HG03097 (cell line): ENCODE measurements around the gene CEP192.
"Not testable (repeated sequence)": the region's sequence is repeated elsewhere in the genome, so short reads cannot be mapped to it uniquely, and the experiment has no call there.

Experiments used
- ATAC-seq: cut with Tn5 transposase; IDR thresholded peaks from one replicate; pipeline ENCODE4 v1.9.1; 2021; ENCODE audit not compliant: unreplicated experiment, low FRiP score

The CEP192 gene

DNA sequence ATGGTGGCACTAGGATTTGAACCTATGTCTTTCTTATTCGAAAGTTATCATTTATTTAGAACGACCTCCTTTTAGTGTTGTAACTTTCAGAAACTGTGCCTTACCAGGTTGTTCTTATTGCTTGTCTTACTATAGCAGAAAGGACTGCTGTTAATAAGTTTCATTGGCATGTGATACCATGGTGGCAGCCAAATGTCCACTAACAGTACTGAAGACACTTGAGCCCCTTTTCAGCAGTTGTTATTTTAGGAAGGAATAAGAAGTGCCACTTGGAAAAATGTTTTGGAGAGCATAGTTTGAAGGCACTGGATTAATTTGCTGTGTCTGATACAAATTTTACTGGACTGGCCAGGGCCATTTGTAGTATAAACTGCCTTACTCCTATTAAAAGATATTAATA is 37.7 kb downstream of the CEP192 start:
- no peak for ATAC-seq

DNA sequence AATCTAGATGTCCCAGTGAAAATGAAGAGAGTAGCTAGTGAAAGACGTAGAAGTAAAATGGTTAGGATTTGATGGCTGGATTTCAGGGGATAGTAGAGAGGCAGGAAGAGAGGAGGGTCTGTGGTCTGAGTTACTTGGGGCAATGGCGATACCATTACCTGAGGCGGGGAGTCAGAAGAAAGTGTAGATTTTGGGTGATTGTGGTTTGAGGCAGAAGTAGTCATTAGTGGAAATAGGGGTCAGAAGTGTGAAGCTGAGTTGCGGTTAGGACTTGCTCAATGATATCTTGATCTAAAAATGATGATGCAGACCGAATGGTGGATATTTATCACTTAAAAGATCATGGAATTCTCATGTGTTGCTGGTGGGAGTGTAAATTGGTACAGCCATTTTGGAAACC is 41.0 kb downstream of the CEP192 start:
- no peak for ATAC-seq

DNA sequence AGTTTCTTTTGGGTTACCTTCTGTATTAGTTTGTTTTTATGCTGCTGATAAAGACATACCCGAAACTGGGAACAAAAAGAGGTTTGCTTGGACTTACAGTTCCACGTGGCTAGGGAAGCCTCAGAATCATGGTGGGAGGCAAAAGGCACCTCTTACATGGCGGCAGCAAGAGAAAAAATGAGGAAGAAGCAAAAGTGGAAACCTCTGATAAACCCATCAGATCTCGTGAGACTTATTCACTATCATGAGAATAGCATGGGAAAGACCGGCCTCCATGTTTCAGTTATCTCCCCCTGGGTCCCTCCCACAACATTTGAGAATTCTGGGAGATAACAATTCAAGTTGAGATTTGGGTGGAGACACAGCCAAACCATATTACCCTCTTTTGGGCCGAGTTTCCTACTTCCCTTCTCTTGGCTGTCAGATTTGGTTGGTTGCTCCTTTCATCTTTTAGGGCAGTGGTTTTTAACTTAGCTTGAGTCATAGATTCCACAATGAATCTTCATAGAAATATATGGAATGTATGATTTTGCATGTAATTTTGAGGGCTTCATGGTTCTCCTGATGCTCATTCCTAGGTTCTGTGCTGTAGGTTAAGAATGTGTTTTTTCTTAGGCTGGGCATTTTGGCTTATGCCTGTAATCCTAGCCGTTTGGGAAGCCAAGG is 44.2 kb downstream of the CEP192 start:
- ATAC-seq: no peak

DNA sequence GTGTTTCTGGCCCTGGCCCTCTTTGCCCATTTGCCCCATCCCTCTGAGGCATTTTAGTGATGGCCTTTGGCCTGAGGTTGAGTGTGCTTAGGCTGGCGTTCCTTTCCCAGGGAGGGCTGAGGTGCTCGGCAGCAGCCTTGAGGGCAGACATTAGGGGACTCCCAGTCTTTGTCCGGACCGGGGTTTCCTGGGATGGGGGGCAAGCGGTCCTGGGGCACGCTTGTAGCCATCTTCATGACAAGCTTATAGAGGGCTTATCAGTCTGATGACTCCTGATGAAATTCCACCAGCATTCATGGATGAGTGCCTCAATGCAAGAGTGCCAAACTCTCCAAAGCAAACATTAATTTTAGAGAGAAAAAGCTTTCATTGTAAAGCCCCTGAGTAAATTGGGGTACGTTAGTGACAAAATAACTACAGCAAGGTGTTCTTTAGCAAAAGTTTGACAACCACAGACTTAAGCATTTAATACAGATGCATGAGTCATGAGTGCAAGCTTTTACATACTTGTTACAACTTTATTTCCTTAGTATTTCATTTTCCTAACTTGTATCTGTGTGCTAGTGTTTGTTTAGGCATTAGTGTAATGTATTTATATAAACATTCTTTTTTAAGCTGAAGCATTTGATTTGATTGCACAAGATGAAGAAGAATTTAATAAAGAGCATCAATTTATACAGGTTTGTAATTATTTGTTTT is 45.6 kb downstream of the CEP192 start:
- ATAC-seq: no peak

DNA sequence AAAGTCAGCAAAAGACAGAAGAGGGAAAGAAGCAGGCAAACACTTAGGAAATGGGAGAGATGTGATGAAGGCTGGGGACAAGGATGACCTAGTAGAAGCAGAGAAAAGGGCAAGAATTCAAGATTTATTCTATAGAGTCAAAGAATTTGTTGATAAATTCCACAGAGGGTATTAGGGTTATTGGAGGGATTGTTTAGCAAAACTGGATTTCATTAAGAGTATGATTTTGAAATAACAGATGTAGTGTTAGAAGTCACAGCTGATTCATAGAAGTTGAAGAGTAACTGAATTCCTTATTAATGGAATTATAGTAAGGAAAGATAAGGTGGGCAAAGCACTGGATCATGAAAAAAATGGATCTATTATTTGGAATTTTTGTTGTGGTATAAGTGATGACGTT is 48.6 kb downstream of the CEP192 start:
- no peak for ATAC-seq

DNA sequence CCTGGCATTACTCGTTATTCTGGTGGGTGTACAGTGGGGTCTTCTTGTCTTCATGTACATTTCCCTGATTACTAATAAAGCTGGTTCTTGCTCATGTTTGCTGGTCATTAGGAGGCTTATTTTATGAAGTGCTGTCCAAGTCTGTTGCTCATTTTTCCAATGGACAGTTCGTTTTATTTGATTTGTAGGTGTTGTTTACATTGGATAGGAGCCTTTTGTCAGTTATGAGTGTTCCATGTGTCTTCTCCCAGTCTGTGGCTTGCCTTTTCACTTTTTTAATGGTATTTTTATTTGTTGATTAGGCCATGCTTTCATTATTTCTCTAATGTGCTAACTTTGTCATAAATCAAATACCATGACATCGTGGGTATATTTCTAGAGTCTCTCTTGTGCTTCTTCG is 51.9 kb downstream of the CEP192 start:
- no peak for ATAC-seq

DNA sequence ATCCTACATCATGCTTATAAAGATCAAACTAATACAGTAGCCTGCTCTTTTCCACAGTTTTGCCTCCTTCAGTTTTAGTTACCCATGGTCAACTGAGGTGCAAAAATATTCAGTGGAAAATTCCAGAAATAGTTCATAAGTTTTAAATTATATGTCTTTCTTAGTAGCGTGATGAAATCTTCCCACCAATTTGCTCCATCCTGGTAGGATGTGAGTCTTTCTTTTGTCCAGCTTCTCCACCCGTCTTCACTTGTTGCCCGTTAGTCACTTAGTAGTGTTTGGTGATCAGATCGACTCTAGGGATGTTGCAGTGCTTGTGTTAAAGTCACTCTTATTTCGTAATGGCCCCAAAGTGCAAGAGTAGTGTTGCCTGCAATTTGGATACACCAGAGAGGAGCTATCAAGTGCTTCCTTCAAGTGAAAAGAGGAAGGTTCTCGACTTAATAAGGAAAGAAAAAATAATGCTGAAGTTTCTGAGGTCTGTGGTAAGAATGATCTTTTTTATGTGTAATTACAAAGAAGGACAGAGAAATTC is 57.0 kb downstream of the CEP192 start:
- no peak for ATAC-seq

DNA sequence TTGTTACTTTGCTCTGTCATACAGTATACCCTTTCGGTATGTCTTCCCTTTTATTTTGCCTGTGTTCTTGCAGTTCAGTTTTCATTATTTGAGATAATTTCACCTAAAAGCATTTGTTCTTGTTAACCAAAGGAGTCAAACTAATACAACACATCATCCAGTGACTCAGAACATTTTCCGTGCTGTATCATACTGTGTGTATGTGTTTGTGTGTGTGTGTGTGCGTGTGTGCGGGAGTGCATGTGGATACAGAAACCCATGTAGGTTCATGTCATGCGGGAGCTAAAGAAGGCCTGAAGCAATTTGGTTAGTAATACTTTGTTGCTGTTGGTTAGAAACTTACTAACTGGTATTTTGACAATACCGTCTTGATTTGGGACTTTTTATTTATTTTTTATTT is 60.0 kb downstream of the CEP192 start:
- no peak for ATAC-seq

DNA sequence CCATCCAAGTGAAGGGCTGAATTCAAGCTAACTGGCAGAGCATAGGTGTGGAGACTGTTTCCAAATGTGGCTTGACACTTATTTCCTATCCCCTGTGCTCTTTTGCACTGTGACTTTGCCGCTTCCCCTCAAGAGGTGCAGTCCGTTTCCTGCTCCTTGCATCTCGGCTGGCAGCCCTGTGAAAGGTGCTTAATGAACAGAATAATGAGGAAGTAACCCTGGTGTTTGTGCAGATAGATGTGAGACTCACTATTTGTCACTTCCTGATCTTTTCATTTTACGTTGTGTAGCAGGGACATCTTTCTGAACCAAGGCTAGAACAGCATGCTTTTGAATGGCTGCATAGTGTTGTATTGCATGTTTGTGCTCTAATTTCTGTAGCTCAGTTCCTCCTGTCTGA is 60.8 kb downstream of the CEP192 start:
- no peak for ATAC-seq

DNA sequence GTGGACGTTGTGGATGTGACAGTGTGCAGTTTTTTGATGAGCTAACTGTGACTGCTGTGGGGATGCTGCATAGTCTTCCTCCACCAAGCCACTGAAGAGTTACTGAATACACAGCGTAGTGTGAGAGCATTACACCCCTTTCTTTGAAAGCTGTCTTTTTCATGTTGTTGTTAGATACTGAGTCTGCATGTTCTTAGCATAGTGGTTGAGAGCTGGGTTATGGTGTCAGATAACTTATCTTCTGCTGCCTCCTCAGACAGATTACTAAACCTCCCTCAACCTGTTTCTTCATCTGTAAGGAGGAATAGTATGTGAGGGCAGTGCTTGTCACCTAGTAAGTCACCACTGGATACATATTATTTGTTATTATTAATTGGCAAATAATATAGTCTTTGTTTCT is 63.2 kb downstream of the CEP192 start:
- ATAC-seq: no peak

DNA sequence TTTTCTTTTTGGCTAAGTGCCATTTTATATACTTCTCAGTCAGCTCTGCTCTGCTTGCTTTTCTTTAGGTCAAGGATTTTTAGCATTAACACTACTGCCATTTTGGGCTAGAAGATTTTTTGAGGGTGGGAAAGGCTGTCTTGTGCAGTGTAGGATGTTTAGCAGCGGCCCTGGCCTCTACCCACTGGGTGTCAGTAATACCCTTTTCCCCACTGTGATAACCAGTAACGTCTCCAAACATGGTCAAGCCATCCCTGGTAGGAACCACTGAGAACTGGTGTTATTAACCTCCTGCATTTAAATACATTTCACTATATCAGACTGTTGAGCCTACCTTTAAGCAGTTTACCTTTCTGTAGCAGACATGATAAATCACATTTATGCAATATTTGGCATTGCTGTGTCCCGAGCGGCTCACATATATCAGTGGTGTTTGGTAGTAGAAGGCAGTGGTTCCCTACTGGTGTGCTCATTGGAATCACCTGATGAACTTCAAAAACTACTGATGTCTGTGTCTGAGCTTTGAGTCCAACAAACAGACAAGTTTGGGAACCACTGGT is 70.5 kb downstream of the CEP192 start:
- ATAC-seq: no peak

DNA sequence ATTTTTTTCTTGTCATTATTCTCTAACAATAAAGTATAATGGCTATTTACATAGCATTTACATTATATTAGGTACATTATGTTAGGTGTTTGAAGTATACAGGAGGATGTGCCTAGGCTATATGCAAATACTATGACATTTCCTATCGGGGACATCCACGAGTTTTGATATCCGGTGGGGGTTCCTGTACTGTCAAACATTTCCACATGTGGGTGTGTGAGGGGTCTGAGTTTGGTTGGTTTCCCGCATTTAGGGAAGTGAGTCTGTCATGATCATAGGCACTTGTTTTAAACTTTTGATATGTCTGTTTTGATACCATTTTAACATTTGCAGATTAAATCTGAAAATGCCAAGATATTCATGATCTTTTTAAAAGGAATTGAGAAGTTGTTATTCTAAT is 76.0 kb downstream of the CEP192 start:
- no peak for ATAC-seq

DNA sequence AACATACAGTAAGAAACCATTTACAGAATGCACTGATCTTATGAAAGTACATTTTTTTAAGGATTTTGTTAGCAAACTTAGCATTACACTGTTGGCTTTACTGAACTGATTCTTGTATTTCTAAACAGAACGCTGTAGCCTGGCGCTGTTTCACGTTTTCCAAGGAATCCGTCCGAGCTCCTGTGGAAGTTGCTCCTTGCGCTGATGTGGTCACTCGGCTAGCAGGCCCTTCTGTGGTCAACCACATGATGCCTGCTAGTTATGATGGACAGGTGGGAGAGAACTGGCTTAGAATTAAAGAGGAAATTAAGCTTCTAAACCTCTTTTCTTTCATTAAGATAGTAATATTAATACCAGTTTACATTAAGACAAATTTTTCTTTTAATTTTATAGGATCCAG is 76.8 kb downstream of the CEP192 start:
- ATAC-seq: no peak

DNA sequence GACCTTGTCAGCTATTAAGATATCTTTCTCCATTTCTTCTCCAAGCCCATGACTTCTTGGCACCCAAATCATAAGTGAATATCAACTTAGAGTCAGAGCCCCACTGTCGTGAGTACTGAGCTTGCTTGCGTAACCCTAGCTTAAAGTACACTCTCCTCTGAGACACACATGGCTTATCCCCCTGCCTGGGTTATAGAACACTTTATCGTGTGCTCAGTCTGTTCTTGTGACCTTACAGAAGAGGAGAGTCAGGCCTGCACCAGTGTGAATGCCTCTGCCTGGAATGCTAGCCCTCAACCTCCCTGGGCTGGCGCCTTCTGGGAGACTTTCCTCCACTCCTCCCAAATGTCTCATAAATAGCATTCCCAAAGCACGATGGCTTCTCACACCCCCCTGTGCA is 79.3 kb downstream of the CEP192 start:
- ATAC-seq: no peak

DNA sequence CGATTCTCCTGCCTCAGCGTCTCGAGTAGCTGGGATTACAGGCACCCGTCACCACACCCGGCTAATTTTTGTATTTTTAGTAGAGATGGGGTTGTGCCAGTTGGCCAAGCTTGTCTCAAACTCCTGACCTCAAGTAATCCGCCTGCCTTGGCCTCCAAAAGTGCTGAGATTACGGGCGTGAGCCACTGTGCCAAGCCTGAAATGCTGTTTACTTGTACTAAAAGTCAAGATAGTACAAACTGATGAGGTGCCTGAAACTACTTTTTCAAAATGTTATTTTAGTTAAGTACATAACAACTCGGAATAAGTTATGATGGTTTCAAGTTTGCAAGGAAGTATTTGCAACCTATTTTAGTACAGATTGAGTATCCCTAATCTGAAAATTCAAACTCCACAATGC is 85.7 kb downstream of the CEP192 start:
- no peak for ATAC-seq

DNA sequence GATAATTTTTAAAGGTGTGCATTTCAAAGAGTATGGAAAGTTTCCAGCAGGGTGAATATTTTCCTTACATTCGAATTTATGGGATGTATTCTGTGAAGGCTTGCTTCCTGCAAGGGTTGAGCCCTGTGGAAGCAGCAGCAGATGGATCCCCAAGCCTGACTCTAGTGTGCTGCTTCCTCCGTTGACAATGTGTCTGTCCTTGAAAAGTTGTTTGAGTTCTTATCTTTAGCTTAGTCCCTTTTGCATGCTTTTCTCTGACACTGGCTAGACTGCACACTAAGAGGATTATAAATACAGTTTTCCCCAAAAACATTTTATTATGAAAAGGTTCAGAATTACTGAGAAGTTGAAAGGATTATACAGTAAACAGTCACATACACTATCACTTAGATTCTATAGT is 86.3 kb downstream of the CEP192 start:
- no peak for ATAC-seq

DNA sequence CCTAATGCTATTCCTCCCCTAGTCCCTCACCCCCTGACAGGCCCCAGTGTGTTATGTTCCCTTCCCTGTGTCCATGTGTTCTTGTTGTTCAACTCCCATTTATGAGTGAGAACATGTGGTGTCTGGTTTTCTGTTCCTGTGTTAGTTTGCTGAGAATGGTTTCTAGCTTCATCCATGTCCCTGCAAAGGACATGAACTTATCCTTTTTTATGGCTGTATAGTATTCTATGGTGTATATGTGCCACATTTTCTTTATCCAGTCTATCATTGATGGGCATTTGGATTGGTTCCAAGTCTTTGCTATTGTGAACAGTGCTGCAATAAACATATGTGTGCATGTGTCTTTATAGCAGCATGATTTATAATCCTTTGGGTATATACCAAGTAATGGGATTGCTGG is 86.9 kb downstream of the CEP192 start:
- not testable (repeated sequence) for ATAC-seq

DNA sequence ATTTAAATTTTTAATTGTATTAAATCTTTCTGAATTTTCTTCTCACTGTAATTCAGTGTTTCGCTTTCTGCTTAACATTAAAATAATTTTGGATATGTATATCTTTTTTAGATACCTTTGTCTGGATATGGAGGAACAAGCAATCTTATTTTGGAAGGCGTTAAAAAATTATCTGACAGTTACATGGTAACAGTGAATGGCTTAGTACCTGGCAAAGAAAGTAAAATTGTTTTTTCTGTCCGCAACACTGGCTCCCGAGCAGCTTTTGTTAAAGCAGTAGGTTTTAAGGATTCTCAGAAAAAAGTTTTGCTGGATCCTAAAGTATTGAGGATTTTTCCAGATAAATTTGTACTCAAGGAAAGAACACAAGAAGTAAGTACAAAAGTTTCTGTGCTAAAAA is 95.7 kb downstream of the CEP192 start:
- no peak for ATAC-seq

DNA sequence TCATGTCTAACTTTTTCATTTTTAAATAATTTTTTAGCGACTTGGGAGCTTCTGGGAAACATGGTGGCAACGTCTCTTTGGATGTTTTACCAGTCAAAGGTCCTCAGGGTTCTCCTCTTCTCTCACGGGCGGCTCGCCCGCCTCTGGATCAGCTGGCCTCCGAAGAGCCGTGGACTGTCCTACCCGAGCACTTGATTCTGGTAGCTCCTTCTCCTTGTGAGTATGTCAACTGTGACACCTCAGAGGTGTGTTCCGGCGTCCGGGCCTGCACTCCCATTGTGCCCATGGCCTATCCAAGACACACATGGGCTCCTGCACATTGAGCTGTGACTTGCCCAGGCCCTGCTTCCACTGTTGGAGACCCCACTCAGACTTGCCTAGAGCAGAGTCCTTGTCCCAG is 104.3 kb downstream of the CEP192 start:
- no peak for ATAC-seq

DNA sequence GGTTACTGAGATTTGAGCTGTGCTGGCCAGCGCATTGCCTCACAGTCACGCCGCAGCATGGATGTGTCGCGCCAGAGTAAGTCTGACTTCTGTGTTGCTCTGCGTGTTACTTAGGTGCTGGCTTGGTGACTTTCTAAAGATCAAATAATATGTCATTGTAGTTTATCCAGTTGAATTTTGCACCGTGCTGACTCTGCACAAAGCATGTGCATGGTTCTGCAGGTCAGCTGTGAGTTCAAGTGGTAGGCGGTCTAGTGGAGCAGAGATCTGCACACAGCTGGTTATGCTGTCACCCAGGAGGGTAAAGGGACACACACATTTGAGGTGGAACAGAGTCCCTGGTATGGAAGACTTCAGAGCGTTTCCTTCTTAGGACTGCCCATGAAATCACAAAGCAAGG is 105.1 kb downstream of the CEP192 start:
- no peak for ATAC-seq

DNA sequence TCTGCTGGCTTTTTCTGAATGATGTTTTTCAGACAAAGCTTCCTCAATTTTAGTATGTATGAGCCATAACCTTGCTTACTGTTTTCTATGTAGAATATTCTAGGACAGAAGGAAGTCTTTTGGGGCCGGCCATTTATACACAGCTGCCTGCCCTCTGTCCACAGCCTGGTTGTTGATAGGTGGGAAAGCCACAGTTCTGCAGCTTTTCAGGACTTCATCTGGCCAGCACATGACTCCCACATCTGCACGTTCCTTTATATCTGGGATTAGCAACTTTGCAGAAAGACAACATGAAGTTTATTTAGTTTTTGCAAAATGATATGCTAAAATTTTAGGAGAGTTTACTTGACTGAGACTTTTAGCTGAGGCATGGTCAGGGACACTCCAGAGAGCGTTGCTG is 105.6 kb downstream of the CEP192 start:
- ATAC-seq: no peak

DNA sequence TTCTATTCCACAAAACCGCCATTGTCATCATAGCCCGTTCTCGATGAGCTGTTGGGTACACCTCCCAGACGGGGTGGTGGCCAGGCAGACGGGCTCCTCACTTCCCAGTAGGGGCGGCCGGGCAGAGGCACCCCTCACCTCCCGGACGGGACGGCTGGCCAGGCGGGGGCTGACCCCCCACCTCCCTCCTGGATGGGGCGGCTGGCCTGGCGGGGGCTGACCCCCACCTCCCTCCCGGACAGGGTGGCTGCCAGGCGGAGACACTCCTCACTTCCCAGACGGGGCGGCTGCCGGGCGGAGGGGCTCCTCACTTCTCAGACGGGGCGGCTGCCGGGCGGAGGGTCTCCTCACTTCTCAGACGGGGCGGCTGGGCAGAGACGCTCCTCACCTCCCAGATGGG is 106.9 kb downstream of the CEP192 start:
- ATAC-seq: not testable (repeated sequence)
